ENCODE data around the gene BSN. TPM values are rescaled to one million over a fixed set of nuclear protein-coding genes. Genes with fewer than 3 reads are reported as not detected.
A peak's percentile ranks its signal among the peaks of the same experiment; 100 is the strongest.

The BSN gene
- total RNA-seq, 2 experiments from 2014 or later, result 0.09 TPM

- no peaks in the 10 kb centered on the region for H3K4me1 Mint-ChIP-seq (ENCODE audit: low read depth)
- ChIA-PET POLR2A (interaction anchor here (0.7 kb wide), 1 partner anchor 840 kb away, joined by 3 read pairs; no protein-coding TSS in a partner anchor), CTCF (interaction anchor here (2.2 to 2.3 kb wide), 2 partner anchors 14 to 118 kb away, joined by 5 to 14 read pairs; no protein-coding TSS in a partner anchor)
- DNase-seq (no peak), ATAC-seq (no peak)
- no peak overlapping the region for H3K4me3 Mint-ChIP-seq
- H3K27me3 Mint-ChIP-seq, result no peaks in the 10 kb centered on the region
- intact Hi-C loops (cut with micrococcal nuclease), result no loop called here
- H3K36me3 Mint-ChIP-seq (ENCODE audit: low read depth), result no peaks in the 10 kb centered on the region
- no peak for TF ChIP-seq CTCF (IDR thresholded peaks at IDR 0.05)
- no peaks in the 10 kb centered on the region for H3K9me3 Mint-ChIP-seq
- no peak overlapping the region for H3K27ac Mint-ChIP-seq
These were observed 103.1 kb downstream of the BSN start for GRCh38 chr3:49657208-49657915.

GRCh38 chr3:49658711-49659110 lies 104.4 kb downstream of the BSN start:
- Mint-ChIP-seq H3K36me3 (ENCODE audit: low read depth) (no peaks in the 10 kb centered on the region), H3K27me3 (no peaks in the 10 kb centered on the region), H3K9me3 (no peaks in the 10 kb centered on the region), H3K4me1 (ENCODE audit: low read depth) (no peaks in the 10 kb centered on the region), H3K27ac (no peak overlapping the region), H3K4me3 (no peak overlapping the region)
- CTCF ChIA-PET, result interaction anchor here (2.2 kb wide), 1 partner anchor 13 kb away, joined by 5 read pairs; no protein-coding TSS in a partner anchor
- intact Hi-C loops (cut with micrococcal nuclease), result no loop called here
- TF ChIP-seq CTCF (IDR thresholded peaks at IDR 0.05), result no peak
- DNase-seq (no peak), ATAC-seq (no peak)
- POLR2A ChIA-PET, result no interaction called here

GRCh38 chr3:49659756-49660155 lies 105.5 kb downstream of the BSN start:
- Mint-ChIP-seq H3K27ac (no peak overlapping the region), H3K27me3 (no peaks in the 10 kb centered on the region), H3K36me3 (ENCODE audit: low read depth) (no peaks in the 10 kb centered on the region), H3K4me1 (ENCODE audit: low read depth) (no peaks in the 10 kb centered on the region), H3K9me3 (no peaks in the 10 kb centered on the region), H3K4me3 (no peak overlapping the region)
- CTCF ChIA-PET, result interaction anchor here (1.3 to 1.5 kb wide), 3 partner anchors 12 to 123 kb away, joined by 3 to 7 read pairs (median 3); no protein-coding TSS in a partner anchor
- no peak for TF ChIP-seq CTCF (IDR thresholded peaks at IDR 0.05)
- POLR2A ChIA-PET, result interaction anchor here (1.8 kb wide), 1 partner anchor 12 kb away, joined by 5 read pairs; no protein-coding TSS in a partner anchor
- intact Hi-C loops (cut with micrococcal nuclease), result no loop called here
- ATAC-seq (peak; percentile 64), DNase-seq (peak; percentile 15)

GRCh38 chr3:49661281-49661680 lies 107.0 kb downstream of the BSN start:
- intact Hi-C loops (cut with micrococcal nuclease), result no loop called here
- H3K27me3 Mint-ChIP-seq, result no peaks in the 10 kb centered on the region
- CTCF ChIA-PET, result interaction anchor here (1.5 kb wide), 1 partner anchor 122 kb away, joined by 3 read pairs; no protein-coding TSS in a partner anchor

More at GRCh38 chr3:49661281-49661680, 107.0 kb downstream of the BSN start:
- Mint-ChIP-seq H3K27ac (no peak overlapping the region), H3K9me3 (no peaks in the 10 kb centered on the region), H3K4me3 (no peak overlapping the region), H3K4me1 (ENCODE audit: low read depth) (no peaks in the 10 kb centered on the region), H3K36me3 (ENCODE audit: low read depth) (no peaks in the 10 kb centered on the region)
- DNase-seq (no peak), ATAC-seq (no peak)
- POLR2A ChIA-PET, result interaction anchor here (1.8 kb wide), 1 partner anchor 10 kb away, joined by 5 read pairs; no protein-coding TSS in a partner anchor
- no peak for TF ChIP-seq CTCF (IDR thresholded peaks at IDR 0.05)

Data from activated CD8-positive, alpha-beta T cell treated with anti-CD3 and anti-CD28 coated beads for 36 hours (primary cell).